ENCODE data around the gene CACNB2. TPM values are rescaled to one million over a fixed set of nuclear protein-coding genes. Genes with fewer than 3 reads are reported as not detected.

CACNB2 gene
- total RNA-seq, 1 donor from 2014 or later: 13.1 TPM

GRCh38 chr10:18222866-18223265, 82.6 kb downstream of the CACNB2 start:
- Mint-ChIP-seq H3K27me3 (ENCODE audit: low read depth) (no peaks in the 10 kb centered on the region), H3K9me3 (no peaks in the 10 kb centered on the region), H3K4me3 (no peak overlapping the region), H3K4me1 (peaks cover 47% of the 10 kb centered on the region), H3K36me3 (no peaks in the 10 kb centered on the region), H3K27ac (no peak overlapping the region)
- no peak for DNase-seq (ENCODE audit: low spot score in 2 of 2, unreplicated experiment in 2 of 2)
- TF ChIP-seq CTCF (IDR thresholded peaks at IDR 0.05; ENCODE audit: unreplicated experiment): no peak

- no peak for TF ChIP-seq CTCF (IDR thresholded peaks at IDR 0.05; ENCODE audit: unreplicated experiment)
- H3K4me1 Mint-ChIP-seq: peaks cover 40% of the 10 kb centered on the region
Observed at GRCh38 chr10:18223898-18224297, 83.7 kb downstream of the CACNB2 start.

GRCh38 chr10:18224626-18225445, 84.6 kb downstream of the CACNB2 start:
- no peaks in the 10 kb centered on the region for H3K9me3 Mint-ChIP-seq
- no peak for DNase-seq (ENCODE audit: low spot score in 2 of 2, unreplicated experiment in 2 of 2)
- no peak overlapping the region for H3K4me3 Mint-ChIP-seq
- H3K27me3 Mint-ChIP-seq (ENCODE audit: low read depth): no peaks in the 10 kb centered on the region
- H3K36me3 Mint-ChIP-seq: no peaks in the 10 kb centered on the region
- no peak for TF ChIP-seq CTCF (IDR thresholded peaks at IDR 0.05; ENCODE audit: unreplicated experiment)
- no peak overlapping the region for H3K27ac Mint-ChIP-seq
- H3K4me1 Mint-ChIP-seq: peaks cover 42% of the 10 kb centered on the region

More at GRCh38 chr10:18223898-18224297, 83.7 kb downstream of the CACNB2 start:
- H3K27ac Mint-ChIP-seq: peak overlapping the region; percentile 66
- no peak for DNase-seq (ENCODE audit: low spot score in 2 of 2, unreplicated experiment in 2 of 2)
- H3K27me3 Mint-ChIP-seq (ENCODE audit: low read depth): no peaks in the 10 kb centered on the region
- H3K9me3 Mint-ChIP-seq: no peaks in the 10 kb centered on the region
- H3K36me3 Mint-ChIP-seq: no peaks in the 10 kb centered on the region
- no peak overlapping the region for H3K4me3 Mint-ChIP-seq

GRCh38 chr10:18226336-18226735, 86.1 kb downstream of the CACNB2 start:
- DNase-seq (ENCODE audit: low spot score in 2 of 2, unreplicated experiment in 2 of 2): no peak
- H3K36me3 Mint-ChIP-seq: no peaks in the 10 kb centered on the region
- no peak overlapping the region for H3K4me3 Mint-ChIP-seq
- peaks cover 56% of the 10 kb centered on the region for H3K4me1 Mint-ChIP-seq
- no peak for TF ChIP-seq CTCF (IDR thresholded peaks at IDR 0.05; ENCODE audit: unreplicated experiment)
- H3K27ac Mint-ChIP-seq: peak overlapping the region; percentile 84
- H3K27me3 Mint-ChIP-seq (ENCODE audit: low read depth): no peaks in the 10 kb centered on the region
- H3K9me3 Mint-ChIP-seq: no peaks in the 10 kb centered on the region

- Mint-ChIP-seq H3K27me3 (ENCODE audit: low read depth) (no peaks in the 10 kb centered on the region), H3K4me3 (no peak overlapping the region), H3K27ac (no peak overlapping the region), H3K9me3 (no peaks in the 10 kb centered on the region), H3K36me3 (no peaks in the 10 kb centered on the region), H3K4me1 (peaks cover 52% of the 10 kb centered on the region)
- DNase-seq (ENCODE audit: low spot score in 2 of 2, unreplicated experiment in 2 of 2): no peak
- TF ChIP-seq CTCF (IDR thresholded peaks at IDR 0.05; ENCODE audit: unreplicated experiment): no peak
Observed at GRCh38 chr10:18229826-18230225, 89.6 kb downstream of the CACNB2 start.

All from mesothelial cell of epicardium (in vitro differentiated cells).